ENCODE measurements around the gene DUOX2. TPM values are rescaled to one million over a fixed set of nuclear protein-coding genes. Genes with fewer than 3 reads are reported as not detected.

Gene DUOX2
- total and polyA plus RNA-seq, 2 of the 8 experiments (the other 6 are each of a cell fraction or from before 2014, with no cell fraction given): 0.08 TPM; not detected in 1

GRCh38 chr15:45130291-45131000 lies 16.5 kb upstream of the DUOX2 start (continued):
- TF ChIP-seq CHD7 (IDR thresholded peaks at IDR 0.05; ENCODE audit: insufficient replicate concordance, low read length) (no peak), HDAC2 (IDR thresholded peaks at IDR 0.05; ENCODE audit: borderline replicate concordance in 1 of 2, low read depth in 2 of 2, low read length in 2 of 2) (no peak), KDM4A (IDR thresholded peaks at IDR 0.05; ENCODE audit: low read depth, low read length, severe bottlenecking) (no peak), SUZ12 (IDR thresholded peaks at IDR 0.05; ENCODE audit: low read length) (peak; percentile 19; the same call in 1 of the 2 replicates), BCL11A (IDR thresholded peaks at IDR 0.05; ENCODE audit: low read depth in 2 of 2, low read length in 2 of 2) (no peak)
